MM.1S (cell line): ENCODE data around the gene EGR4.

Experiments used
- EZH2 ChIP-seq: fragments of 300-600 bp; sonication (generic); optimal IDR thresholded peaks from 2 replicates; pipeline ENCODE3; 2017; ENCODE audit warnings: low read depth, mild to moderate bottlenecking, antibody characterized with exemption, low read length, mixed read lengths
- TF ChIP-seq, protein P1 (sequence below): fragments of 300-600 bp; sonication (generic); IDR thresholded peaks from 2 replicates; pipeline ENCODE4 v1.5.1; 2016; ENCODE audit warnings: antibody characterized with exemption, low read length, mixed read lengths

DNA sequence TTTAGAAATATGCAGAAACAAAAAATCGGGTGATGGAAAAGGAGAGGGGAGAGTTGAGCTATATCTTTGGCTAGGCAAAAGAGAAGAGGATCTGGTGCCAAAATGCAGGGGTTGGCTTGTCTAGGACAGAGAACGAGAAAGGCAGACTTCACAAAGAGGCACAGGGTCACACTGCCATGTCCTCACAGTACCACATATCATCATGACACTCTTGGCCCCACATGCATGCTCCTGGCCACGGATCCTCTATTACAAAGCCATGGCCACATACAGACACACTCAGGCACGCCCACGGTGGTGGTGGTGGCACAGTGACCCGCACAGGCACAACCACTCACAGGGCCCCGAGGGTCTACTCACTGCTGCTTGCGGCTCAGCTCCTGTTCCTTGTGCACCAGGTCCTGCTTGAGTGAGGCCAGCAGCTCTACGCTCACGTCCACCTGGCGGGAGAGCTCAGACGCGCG, 24.9 kb downstream of the EGR4 start:
- TF ChIP-seq, protein P1, sequence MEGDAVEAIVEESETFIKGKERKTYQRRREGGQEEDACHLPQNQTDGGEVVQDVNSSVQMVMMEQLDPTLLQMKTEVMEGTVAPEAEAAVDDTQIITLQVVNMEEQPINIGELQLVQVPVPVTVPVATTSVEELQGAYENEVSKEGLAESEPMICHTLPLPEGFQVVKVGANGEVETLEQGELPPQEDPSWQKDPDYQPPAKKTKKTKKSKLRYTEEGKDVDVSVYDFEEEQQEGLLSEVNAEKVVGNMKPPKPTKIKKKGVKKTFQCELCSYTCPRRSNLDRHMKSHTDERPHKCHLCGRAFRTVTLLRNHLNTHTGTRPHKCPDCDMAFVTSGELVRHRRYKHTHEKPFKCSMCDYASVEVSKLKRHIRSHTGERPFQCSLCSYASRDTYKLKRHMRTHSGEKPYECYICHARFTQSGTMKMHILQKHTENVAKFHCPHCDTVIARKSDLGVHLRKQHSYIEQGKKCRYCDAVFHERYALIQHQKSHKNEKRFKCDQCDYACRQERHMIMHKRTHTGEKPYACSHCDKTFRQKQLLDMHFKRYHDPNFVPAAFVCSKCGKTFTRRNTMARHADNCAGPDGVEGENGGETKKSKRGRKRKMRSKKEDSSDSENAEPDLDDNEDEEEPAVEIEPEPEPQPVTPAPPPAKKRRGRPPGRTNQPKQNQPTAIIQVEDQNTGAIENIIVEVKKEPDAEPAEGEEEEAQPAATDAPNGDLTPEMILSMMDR = no peak
- TF ChIP-seq EZH2 = no peak
